NOMO-1 (cell line): ENCODE results near the gene MSRB2.
"Not testable (repeated sequence)": the region's sequence is repeated elsewhere in the genome, so short reads cannot be mapped to it uniquely, and the experiment has no call there.

ENCODE experiments used
- DNase-seq, 2 experiments: peaks; one replicate each; lab custom pipeline; 2025; ENCODE audit not compliant: unreplicated experiment in 2 of 2; lab: John Stamatoyannopoulos, UW

The MSRB2 gene

DNA sequence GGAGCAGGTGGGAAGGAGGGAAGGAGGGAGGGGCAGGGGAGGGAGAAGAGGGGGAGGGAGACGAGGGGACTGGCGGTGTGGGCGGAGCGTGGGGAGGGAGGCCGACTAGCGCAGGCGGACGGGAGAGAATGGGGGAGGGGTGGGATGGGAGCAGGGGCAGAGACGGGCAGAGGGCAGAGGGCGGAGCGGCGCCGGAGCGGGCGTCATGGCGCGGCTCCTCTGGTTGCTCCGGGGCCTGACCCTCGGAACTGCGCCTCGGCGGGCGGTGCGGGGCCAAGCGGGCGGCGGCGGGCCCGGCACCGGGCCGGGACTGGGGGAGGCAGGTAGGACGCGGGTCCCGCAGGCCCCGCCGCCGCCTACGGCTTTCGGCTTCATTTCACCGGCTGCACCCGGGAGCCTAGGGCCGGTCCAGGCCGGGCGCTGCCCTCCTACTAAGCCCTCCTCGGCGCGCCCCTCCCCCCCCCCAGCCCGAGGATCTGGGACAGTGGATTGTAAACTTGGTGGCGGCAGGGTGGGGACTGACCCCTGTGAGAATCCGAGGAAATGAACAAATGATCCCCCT, at the start of gene MSRB2:
MSRB2 (plus strand) TSS at position 176 of the 562 bp plus-strand sequence; CDS start at position 206, 30 bp downstream.
- DNase-seq: peak; percentile 66 to 88

DNA sequence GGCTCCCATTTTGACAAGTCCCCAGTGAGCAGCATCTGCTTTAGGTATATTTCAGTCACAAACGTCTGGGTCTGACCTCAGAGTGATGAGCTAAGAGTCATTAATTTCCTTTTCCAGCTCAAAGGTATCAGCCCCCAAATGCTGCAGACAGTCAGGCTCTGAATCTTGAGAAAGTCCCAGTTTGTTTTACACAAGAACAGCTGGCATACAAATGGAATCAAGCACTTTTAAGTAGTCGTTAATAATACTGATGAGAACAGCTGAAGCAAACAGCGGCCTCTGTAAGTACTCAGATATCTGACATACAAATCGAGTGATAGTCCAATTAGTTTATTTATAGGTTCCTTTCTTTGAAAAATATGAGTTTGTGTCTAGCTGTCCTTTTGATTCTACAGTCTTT, 49.4 kb upstream of the MSRB2 start:
- DNase-seq: no peak

DNA sequence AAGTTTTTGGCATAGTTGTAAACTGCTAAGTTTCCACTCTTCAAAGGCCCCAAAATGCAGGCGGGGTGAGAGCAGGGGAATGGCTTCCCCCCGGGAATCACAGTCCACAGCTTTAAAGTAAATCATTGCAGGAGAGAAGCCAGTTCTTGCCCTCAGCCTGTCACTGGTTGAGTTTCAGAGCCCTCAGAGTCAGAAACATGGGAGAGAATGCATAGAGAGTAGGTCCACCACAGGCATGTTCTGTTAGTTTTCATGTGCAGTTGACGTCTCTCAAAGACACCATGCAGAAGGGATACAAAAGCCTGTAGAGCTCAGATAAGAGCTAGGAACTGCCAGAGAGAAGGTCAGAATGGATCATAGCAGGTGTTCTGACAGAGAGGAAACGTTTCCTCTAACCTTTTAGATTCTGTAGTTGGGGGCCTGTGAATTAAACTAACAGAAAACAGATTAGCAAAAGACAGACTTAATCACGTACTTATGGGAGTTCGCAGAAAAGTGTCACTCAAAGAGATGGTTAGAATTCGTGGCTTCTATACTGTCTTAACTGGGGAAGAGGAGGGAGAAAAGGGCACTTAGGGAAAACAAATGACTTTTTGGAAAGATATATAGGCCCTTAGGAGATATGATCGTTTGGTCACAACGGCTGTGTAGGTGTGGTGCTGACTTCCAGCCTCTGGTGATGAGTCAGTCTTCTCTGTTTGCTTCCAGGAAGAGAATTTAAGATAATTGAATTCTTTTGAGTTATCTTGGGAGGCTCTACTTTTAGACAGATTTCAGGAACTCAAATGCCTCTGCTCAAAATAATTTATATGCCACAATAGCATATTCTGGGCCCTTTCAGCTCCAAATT, 48.0 kb upstream of the MSRB2 start:
- DNase-seq: no peak

DNA sequence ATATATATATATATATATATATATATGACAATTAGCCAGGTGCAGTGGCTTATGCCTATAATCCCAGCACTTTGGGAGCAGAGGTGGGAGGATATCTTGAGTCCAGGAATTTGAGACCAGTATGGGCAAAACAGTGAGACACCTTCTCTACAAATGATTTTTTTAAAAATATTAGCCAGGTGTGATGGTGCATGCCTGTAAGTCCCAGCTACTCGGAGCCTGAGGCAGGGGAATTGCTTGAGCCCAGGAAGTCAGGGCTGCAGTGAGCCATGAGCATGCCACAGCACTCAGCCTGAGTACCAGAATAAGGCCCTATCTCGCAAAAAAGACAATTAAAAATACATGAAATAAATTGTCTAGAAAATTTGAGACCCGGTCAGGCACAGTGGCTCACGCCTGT, 47.2 kb upstream of the MSRB2 start:
- DNase-seq: no peak

DNA sequence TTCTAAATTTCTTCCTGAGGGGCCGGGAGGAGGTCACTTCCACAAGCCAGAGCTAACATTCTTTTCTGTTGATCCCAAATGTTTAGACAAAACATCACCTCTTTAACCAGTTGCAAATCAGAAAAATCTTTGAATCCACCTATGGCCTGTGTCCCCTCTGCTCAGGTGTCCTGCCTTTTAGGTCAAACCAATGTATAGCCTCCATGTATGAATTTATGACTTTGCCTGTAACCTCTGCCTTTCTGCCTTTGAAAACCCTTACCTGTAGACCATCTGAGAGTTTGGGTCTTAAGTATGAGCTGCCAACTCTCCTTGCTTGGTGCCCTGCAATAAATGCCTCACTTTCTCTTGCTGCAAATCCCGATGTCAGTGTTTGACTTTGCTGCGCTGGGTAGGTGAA, 44.1 kb upstream of the MSRB2 start:
- DNase-seq: no peak

DNA sequence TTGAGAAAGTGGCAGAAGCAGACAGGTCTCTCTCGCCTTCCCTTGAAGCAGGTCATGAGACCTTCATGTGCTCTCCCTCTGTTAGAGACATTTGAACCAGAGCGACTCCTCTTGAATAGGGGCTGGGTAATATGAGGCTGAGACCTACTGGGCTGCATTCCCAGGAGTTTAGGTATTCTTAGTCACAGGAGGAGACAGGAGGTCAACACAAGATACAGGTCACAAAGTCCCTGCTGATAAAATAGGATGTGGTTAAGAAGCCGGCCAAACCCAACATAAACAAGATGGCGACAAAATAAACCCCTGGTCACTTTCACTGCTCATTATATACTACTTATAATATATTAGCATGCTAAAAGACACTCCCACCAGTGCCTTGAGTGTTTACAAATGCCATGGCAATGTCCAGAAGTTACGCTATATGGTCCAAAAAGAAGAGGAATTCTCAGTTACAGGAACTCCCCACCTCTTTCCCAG, 43.5 kb upstream of the MSRB2 start:
- DNase-seq: no peak

DNA sequence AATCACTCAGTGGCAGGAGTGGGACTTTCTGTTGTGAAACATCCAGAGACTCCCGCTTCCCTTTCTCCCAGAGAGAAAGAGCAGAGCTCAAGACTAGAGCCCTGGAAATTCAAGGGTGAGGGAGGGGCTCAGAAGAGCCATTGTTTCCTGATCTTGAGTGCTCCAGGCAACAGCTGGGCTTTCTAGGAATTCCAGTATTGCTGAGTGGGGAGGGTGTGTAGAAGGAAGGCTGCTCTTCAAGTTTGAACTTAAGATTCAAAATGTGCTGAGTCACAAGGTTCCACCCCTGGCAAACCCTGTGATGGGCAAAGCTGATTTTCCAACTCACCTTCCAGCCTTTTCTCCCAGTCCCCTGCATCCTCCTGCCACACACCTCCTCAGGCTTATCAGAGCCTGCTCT, 42.3 kb upstream of the MSRB2 start:
- DNase-seq: no peak

DNA sequence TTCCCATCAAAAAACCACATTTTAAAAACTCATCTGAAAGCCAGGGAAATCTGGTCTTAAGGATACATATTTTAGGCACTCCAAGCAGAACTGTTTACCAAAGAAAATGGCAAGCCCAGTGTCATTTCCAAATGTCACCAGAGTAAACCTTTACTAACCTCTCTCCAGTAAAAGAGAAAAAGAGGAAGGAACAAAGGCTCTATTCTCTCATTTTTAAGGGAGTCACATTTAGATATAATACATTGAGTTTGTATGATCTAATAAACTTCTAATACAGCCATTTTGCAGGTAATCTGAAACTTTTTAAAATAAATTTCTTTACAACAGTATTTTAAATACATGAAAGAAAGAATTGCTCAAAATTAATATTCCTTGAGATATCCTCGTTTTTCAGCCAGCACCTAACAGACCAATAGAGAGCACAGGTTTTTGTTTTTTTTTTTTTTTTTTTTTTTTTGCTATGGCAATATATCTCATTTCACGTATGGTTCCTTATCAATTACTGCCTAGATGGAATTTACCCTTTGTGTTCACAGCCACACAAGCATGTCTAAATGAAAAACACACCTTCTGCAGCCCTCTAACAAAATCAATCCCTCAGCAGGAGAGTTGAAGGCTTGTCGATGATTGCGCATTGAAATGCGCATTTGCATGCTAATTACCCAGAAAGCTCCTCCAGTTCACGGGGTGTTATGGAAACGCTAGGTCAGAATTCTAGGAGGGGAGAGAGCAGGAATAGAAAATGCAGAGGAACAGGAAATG, 39.8 kb upstream of the MSRB2 start:
- DNase-seq: peak in 1 of 2 experiments; percentile 9

DNA sequence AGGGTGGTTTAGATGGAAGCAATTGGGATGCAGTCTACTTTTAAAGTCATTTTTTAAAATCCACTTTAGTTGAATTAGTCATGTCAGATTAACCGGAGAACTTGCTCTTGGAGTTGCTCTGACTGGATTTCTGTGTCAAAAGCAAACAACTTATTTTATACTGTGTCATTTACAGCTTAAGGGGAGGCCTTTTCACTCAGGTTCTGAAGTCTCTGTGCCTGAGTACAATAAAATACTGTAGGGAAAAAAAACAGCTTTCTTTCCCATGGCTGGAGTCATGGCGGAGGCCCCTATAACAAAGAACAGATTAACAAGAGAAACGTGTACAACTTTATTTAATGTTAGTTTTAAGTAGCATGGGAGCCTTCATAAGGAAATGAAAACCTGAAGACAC, 39.2 kb upstream of the MSRB2 start:
- DNase-seq: no peak

DNA sequence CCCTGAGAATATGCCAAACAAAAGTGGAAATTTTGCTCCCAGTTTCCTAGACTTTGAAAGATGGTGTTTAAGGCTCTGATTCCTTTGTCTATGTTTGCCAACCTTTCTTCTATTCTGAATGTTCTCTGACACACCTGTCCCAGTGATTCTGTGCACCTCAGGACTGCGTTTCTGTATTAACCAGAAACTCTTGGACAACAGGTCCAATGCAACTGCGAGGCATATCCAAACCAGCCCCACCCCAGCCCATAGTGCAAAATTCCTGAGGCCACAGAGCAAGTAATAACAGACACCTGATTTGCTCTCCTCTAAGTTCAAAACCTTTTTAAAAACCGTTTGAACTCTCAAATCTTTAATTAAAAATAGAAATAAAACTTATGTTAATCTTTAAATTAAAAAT, 37.0 kb upstream of the MSRB2 start:
- DNase-seq: no peak

DNA sequence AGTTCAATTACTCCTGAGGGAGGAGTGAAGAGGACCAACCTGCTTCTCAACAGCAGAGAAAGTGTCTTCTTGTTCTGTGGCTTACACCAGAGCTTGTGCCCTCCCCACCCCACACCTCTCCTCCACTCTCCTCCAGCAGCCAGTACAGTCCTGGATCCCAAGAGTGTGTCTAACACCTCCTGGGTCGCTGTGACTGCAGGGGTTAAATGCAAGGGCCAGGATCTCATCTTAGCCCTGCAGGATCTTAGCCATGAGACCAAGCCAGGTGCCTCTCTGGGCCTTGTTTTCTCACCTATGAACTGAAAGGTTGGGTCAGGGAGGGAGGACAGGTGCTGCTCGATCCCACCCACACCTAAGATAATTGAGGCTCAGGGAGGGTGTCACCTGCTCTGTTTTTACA, 34.5 kb upstream of the MSRB2 start:
- DNase-seq: no peak

DNA sequence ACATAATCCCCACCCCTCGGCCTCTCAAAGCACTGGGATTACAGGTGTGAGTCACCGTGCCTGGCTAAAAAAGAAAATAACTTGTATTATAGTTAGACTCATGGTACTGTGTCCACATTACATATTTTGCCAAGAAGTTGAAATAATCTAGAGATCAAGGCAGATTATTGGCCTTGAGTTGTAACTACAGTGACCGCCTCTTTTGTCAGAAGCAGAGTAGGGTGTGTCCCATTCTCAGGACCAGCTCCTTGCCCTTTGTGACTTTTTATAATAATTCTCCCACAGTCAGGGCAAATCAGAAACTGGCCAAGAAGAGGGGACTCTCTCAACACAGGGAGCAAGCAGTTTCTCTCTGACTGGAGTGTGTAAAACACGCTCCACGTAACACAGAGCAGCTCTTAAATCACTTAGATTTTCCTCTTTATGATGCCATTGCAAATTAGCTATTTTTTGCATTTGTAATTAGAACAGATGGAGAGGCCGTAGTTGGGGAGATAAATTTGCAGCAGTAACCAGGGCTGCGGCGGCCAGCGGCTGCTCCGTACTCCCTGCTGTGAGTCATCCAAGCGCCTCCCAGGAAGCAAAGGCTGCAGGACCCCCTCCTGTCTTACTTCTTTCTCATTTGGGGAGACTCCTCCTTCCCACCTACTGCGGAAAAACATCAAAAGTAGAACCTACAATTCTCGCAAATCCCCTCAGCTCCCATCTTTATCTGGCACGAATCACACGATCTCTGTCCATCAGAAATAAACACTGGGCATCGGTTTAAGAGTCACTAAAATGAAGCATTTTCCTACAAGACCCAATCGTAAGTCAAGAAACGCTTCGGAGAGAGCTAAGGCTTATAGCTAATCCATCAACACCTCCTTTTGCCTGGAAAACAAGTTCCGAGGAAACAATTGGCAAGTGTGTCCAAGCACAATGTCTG, 32.1 kb upstream of the MSRB2 start:
- DNase-seq: no peak

DNA sequence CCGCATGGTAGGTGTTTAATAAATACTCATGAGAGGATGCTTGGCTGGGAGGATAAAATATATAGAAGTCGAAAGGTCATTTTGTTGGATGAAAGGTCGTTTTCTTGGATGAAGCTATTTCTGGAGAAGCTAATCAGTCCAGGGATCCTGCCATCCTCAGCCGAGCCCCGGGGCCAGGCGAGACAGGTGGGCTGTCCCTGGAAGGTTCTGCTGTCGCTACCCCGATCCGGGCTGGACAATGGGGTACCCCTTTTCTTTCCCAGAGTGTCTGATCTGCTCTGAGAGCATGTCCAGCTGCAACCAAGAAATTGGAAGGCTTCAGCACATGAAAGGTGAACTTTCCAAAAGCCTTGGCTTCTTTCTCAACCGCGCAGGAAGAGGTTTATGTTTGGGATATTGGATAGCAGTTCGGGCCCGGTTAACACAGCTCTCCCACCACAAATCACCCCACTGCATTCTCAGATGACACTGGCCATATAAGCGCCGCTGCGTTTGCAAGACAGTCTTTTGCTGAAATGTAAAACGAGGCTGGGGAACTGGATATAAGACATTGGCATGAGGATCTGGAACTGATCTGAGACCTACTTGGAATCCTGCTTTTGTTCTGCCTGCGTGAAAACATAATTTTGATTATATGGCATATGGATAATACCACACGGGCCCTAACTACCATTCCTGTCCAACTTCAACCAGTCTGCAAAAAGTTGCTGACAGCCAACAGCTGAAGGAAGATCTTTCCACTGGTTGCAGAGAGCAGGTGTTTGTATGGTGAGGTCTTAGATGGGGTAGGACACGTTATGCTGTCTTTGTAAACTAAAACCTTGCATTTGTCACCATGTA, 31.2 kb upstream of the MSRB2 start:
- DNase-seq: no peak

DNA sequence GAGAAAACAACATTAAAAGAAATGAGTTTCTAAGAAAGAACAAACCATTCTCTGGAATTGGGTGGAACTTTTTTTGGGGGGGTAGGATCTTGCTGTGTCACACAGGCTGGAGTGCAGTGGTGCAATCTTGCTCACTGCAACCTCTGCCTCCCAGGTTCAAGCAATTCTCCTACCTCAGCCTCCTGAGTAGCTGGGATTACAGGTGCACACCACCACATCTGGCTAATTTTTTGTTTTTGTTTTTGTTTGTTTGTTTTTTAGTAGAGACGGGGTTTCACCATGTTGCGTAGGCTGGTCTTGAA, 30.6 kb upstream of the MSRB2 start:
- not testable (repeated sequence) for DNase-seq

DNA sequence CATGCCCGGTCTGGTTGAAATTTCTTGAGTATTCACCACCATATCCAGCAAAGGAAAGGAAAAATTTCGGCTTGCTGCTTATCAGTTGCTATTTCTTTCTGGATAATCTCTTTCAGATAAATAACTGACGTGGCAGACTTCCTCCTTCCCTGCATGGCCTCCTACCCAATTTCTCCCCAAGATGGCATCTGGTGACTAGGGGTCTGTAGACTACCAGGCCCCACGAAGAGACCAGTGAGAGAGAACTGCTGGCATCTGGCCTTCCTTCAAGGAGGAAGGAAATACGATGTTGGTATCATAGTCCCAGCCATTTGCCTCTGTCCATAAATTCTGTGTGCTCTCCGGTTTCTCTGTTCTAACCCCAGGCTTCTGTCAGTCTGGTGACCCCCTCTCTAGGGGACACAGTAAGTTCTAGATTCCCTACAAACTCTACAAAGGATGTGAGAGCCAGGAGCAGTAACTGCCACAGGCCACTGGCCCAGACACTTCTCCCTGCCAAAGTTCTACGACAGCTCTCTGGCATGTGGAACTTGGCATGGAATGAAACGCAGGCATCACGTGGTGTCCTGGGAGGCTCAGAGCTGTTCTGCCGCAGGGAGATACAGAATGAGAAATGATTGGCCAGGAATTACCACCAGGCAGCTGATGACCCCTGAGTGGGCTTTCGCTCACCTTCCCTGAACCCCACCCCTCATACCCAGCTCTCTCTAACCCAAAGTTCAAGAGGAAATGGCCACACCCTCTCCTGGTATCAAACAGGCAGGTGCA, 30.0 kb upstream of the MSRB2 start:
- no peak for DNase-seq

DNA sequence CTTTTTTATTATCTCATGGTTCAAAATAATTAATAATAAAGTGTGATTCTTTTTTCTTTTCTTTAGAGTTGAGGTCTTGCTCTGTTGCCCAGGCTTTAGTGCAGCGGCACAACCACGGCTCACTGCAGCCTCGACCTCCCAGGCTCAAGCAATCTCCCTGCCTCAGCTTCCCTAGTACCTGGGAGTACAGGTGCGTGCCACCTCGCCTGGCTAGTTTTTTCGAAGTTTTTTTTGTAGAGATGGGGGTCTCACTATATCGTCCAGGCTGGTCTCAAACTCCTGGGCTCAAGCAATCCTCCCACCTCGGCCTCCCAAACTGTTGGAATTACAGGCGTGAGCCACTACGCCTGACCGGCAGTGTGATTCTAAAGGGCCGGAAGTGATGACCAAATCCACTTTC, 28.0 kb upstream of the MSRB2 start:
- no peak for DNase-seq

DNA sequence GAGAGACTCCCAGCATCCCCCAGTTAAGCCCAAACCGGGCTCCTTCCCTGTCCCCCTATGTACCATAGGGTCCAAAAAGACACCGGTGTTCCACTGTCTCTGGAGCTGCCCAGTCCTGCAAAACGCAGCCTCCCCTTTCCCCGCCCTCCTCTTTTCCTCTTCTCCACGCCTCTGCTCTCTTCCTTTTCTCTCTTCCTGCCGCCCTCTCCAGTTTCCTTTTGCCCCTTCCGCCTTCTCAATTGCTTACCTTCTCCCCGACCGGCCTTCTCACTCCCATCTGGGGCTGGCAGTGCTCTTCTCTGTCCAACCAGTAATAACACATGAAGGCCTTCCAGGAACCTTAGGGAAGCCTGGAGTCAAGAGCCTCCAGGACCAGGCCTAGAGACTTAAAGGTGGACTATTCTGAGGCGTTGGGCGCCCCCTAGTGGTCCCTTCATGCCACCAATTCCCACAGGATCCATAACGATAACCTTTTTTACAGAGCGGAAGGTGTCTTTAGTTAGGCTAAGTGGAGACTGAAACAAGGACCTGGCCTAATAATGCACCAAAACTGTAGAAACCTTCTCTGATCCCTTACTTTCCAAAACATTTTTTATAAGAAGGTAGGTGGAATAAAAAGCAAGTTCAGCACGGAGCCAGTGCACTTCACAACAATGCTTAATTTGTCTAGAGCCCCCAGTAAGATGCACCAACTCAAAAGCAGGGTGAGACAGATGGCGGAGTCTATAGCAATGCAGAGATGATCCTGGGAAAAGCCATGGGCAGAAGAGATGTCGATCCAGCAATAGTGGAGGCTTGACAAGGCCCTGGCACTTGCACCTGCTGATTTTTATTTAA, 27.2 kb upstream of the MSRB2 start:
- DNase-seq: peak; percentile 23 to 33
